A673 (cell line): ENCODE data around the gene AUNIP. TPM values are rescaled to one million over a fixed set of nuclear protein-coding genes. Genes with fewer than 3 reads are reported as not detected.

Experiments
- Bru-seq: library from RNA; stranded (reverse); fragments of 400-500 nt; gene quantifications from one replicate; lab custom pipeline; 2021; lab: Mats Ljungman, UMichigan
- BruChase-seq, 2 experiments: library from RNA; stranded (reverse); fragments of 400-500 nt; gene quantifications; one replicate each; lab custom pipeline; 2021; lab: Mats Ljungman, UMichigan
- BruUV-seq: library from RNA; stranded (reverse); fragments of 400-500 nt; replicated peaks from 2 replicates; lab custom pipeline; 2021; lab: Mats Ljungman, UMichigan
- CTCF ChIA-PET: fragments of 300-600 bp; sonication (Branson Sonifier 250); formaldehyde crosslinking; loops from one replicate; lab custom pipeline; 2022; ENCODE audit warnings: antibody characterized with exemption; lab: Charles Lee
- POLR2A ChIA-PET: fragments of 300-600 bp; sonication (Branson Sonifier 250); formaldehyde crosslinking; loops from one replicate; lab custom pipeline; 2022; ENCODE audit warnings: antibody characterized with exemption; ENCODE audit not compliant: low non-redundant PET; lab: Charles Lee
- DNase-seq: peaks from one replicate; pipeline ENCODE4 v3.0.0-alpha.2; 2015; ENCODE audit warnings: low spot score
- H3K27ac ChIP-seq: fragments of 200-600 bp; sonication (generic); 2 replicates; pipeline ENCODE4 v1.5.1; 2016; ENCODE audit warnings: mixed run types, low read depth, mild to moderate bottlenecking, mixed read lengths, antibody characterized with exemption, low read length; ENCODE audit not compliant: poor library complexity, severe bottlenecking
- H3K27me3 ChIP-seq: fragments of 200-600 bp; sonication (generic); replicated peaks from 2 replicates; pipeline ENCODE4 v1.6.1; 2017; ENCODE audit warnings: mixed run types, low read depth, mild to moderate bottlenecking, mixed read lengths, antibody characterized with exemption, low read length; ENCODE audit not compliant: insufficient read depth, poor library complexity
- H3K36me3 ChIP-seq: fragments of 200-600 bp; sonication (generic); 2 replicates; pipeline ENCODE4 v1.6.1; 2016; ENCODE audit warnings: mixed run types, mild to moderate bottlenecking, mixed read lengths, antibody characterized with exemption, low read length; ENCODE audit not compliant: insufficient read depth, poor library complexity, severe bottlenecking
- H3K4me1 ChIP-seq: fragments of 200-600 bp; sonication (generic); 2 replicates; pipeline ENCODE4 v1.6.1; 2017; ENCODE audit warnings: mixed run types, mild to moderate bottlenecking, mixed read lengths, antibody characterized with exemption, low read length; ENCODE audit not compliant: insufficient read depth, poor library complexity, severe bottlenecking
- H3K4me3 ChIP-seq: fragments of 200-600 bp; sonication (generic); 2 replicates; pipeline ENCODE4 v1.5.1; 2016; ENCODE audit warnings: low read depth, mixed run types, mild to moderate bottlenecking, mixed read lengths, low read length; ENCODE audit not compliant: poor library complexity, severe bottlenecking
- H3K9me3 ChIP-seq: fragments of 200-600 bp; sonication (generic); 2 replicates; pipeline ENCODE4 v1.6.1; 2016; ENCODE audit warnings: mixed run types, low read depth, mild to moderate bottlenecking, mixed read lengths, antibody characterized with exemption, low read length; ENCODE audit not compliant: poor library complexity, severe bottlenecking
- EZH2 ChIP-seq: fragments of 200-600 bp; sonication (generic); IDR thresholded peaks from 2 replicates; pipeline ENCODE4 v1.6.1; 2017; ENCODE audit warnings: borderline replicate concordance, low read depth, mild to moderate bottlenecking, mixed read lengths, antibody characterized with exemption, low read length; ENCODE audit not compliant: poor library complexity, severe bottlenecking
- intact Hi-C: fragments of 100-400 bp; cut with micrococcal nuclease; formaldehyde crosslinking; loops from one replicate; pipeline ENCODE4 v1.10.0; 2022; ENCODE audit not compliant: unreplicated experiment
- long read RNA-seq: library from polyadenylated mRNA; stranded (forward); transcript quantifications from one replicate; pipeline ENCODE4 v2.0.0, GENCODE V29; 2022
- total RNA-seq: library from RNA; stranded (reverse); gene quantifications from 2 replicates; pipeline ENCODE4 v1.2.3, GENCODE V29; 2021
- TF ChIP-seq, protein P1 (sequence below): fragments of 300-800, 200-600 bp; sonication (generic); conservative IDR thresholded peaks from 2 replicates; pipeline ENCODE4 v1.5.1; 2017; ENCODE audit warnings: low read depth, mild to moderate bottlenecking, antibody characterized with exemption, low read length, moderate library complexity, mixed read lengths

Gene AUNIP
- total RNA-seq, result 17.7 and 18.9 TPM in 2 replicates
- Bru-seq, nascent RNA, result percentile 85 among the genes with signal in this experiment
- BruChase-seq, experiment 1, labeled RNA remaining after a 2-hour chase, result percentile 78 among the genes with signal in this experiment
- percentile 78 among the genes with signal in this experiment for BruChase-seq, experiment 2, labeled RNA remaining after a 6-hour chase
- long read RNA-seq, transcript AUNIP-201 (3 exons, 2,116 nt), result major isoform, 28 of 30 reads
- long read RNA-seq, partial matches to known transcripts, result 2 of 30 reads
- long read RNA-seq, other reads (novel, unspliced or antisense), result 0 of 30 reads

DNA sequence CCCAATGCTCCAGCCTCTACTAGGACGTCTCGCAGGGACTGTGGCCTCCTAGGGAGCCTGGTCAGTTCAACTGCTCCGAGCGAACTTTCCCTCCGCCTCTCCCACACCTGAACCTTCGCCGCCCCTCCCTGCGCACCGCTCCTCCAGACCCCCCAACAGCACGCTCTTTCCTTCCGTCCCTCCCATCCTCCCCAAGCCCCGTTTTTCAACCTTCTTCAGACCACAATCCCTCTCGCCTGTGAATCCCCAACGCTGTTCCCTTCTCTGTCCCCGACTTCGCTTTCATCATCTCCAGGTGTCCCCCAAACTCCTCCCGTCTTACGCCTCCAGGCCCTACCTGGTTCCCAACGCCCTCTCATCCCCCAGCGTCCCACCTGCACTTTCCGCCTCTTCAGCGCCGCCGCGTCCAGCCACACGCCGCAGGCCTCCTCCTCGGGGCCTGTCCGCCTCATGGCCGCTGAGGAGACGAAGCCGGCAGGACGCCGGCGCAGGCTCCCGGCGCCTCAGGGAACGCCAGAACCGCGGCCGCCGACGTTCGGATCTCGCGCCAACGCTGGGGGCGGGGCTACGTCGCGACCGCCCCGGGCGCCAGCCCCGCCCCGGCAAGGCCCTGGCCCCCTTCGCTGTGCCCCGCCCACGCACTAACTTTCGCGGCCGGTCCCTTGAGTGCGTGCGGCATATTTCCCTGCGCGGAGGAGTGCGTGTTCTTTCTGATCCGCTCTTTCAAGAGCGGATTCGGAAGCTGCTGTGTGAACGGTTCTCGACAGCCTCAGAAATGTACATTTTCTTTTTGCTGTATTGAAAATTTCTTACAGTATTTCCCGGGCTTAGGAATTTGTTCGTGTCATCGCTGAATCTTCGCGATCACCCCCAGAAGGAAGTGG is at the start of gene AUNIP:
Gene AUNIP (minus strand): TSS at position 552 of the 884 bp plus-strand sequence. CDS start 100 bp downstream, at position 452.
- CTCF ChIA-PET, result no interaction called here
- no peaks in the 10 kb centered on the region for H3K9me3 ChIP-seq
- no peak for TF ChIP-seq EZH2
- TF ChIP-seq, protein P1, sequence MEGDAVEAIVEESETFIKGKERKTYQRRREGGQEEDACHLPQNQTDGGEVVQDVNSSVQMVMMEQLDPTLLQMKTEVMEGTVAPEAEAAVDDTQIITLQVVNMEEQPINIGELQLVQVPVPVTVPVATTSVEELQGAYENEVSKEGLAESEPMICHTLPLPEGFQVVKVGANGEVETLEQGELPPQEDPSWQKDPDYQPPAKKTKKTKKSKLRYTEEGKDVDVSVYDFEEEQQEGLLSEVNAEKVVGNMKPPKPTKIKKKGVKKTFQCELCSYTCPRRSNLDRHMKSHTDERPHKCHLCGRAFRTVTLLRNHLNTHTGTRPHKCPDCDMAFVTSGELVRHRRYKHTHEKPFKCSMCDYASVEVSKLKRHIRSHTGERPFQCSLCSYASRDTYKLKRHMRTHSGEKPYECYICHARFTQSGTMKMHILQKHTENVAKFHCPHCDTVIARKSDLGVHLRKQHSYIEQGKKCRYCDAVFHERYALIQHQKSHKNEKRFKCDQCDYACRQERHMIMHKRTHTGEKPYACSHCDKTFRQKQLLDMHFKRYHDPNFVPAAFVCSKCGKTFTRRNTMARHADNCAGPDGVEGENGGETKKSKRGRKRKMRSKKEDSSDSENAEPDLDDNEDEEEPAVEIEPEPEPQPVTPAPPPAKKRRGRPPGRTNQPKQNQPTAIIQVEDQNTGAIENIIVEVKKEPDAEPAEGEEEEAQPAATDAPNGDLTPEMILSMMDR, result no peak
- no peaks in the 10 kb centered on the region for H3K36me3 ChIP-seq
- peaks cover 7% of the 10 kb centered on the region for H3K4me1 ChIP-seq
- no peaks in the 10 kb centered on the region for H3K27me3 ChIP-seq
- peak within 1 kb of the TSS; percentile 86 for H3K4me3 ChIP-seq
- POLR2A ChIA-PET, result no interaction called here
- peak; percentile 95 for DNase-seq
- H3K27ac ChIP-seq, result peak within 1 kb of the TSS; percentile 87
- BruUV-seq, result no TSS peak
- intact Hi-C loops, result no loop called here

- DNase-seq, result no peak
- peaks cover 7% of the 10 kb centered on the region for H3K36me3 ChIP-seq
- no peak overlapping the region for H3K4me3 ChIP-seq
- no TSS peak for BruUV-seq
- H3K9me3 ChIP-seq, result no peaks in the 10 kb centered on the region
- H3K4me1 ChIP-seq, result peaks cover 3% of the 10 kb centered on the region
- no peak overlapping the region for H3K27ac ChIP-seq
- intact Hi-C loops, result no loop called here
- ChIA-PET CTCF (no interaction called here), POLR2A (no interaction called here)
- TF ChIP-seq, protein P1, result no peak
- no peak for TF ChIP-seq EZH2
- no peaks in the 10 kb centered on the region for H3K27me3 ChIP-seq
Observed at GRCh38 chr1:25909040-25909439, 49.8 kb upstream of the AUNIP start.

GRCh38 chr1:25908161-25908560 is 48.9 kb upstream of the AUNIP start:
- DNase-seq, result no peak
- H3K9me3 ChIP-seq, result no peaks in the 10 kb centered on the region
- no peaks in the 10 kb centered on the region for H3K27me3 ChIP-seq
- CTCF ChIA-PET, result no interaction called here
- POLR2A ChIA-PET, result no interaction called here
- no peak overlapping the region for H3K4me3 ChIP-seq
- BruUV-seq, result no TSS peak
- no peak overlapping the region for H3K27ac ChIP-seq
- H3K36me3 ChIP-seq, result peaks cover 16% of the 10 kb centered on the region
- TF ChIP-seq EZH2, result no peak
- TF ChIP-seq, protein P1, result no peak
- H3K4me1 ChIP-seq, result peaks cover 11% of the 10 kb centered on the region
- intact Hi-C loops, result no loop called here
